ENCODE results near the gene LTF.
"Not testable (repeated sequence)": the region's sequence is repeated elsewhere in the genome, so short reads cannot be mapped to it uniquely, and the experiment has no call there.

The LTF gene

GRCh38 chr3:46464326-46465195, at the start of gene LTF:
Gene LTF (minus strand): TSS chr3:46464905. CDS start chr3:46464867, 38 bp downstream.
- FAIRE-seq: no peak

- peak; percentile 98 for FAIRE-seq
These were observed 47.6 kb upstream of the LTF start for GRCh38 chr3:46512191-46512749.

GRCh38 chr3:46509661-46510187, 45.0 kb upstream of the LTF start:
- no peak for FAIRE-seq

- no peak for FAIRE-seq
These were observed 44.3 kb upstream of the LTF start for GRCh38 chr3:46508850-46509591.

- FAIRE-seq: no peak
These were observed 41.8 kb upstream of the LTF start for GRCh38 chr3:46506526-46506925.

GRCh38 chr3:46505953-46506352, 41.2 kb upstream of the LTF start:
- FAIRE-seq: no peak

GRCh38 chr3:46504789-46505188, 40.1 kb upstream of the LTF start:
- FAIRE-seq: no peak

GRCh38 chr3:46503200-46503874, 38.6 kb upstream of the LTF start:
- no peak for FAIRE-seq

GRCh38 chr3:46501702-46502101, 37.0 kb upstream of the LTF start:
- no peak for FAIRE-seq

GRCh38 chr3:46500656-46501635, 36.2 kb upstream of the LTF start:
- no peak for FAIRE-seq

- no peak for FAIRE-seq
These were observed 34.3 kb upstream of the LTF start for GRCh38 chr3:46498916-46499519.

GRCh38 chr3:46497556-46498265, 33.0 kb upstream of the LTF start, which contains the start of gene RTP3:
Gene RTP3 (plus strand): TSS chr3:46497976. CDS start chr3:46498063, 87 bp downstream.
- FAIRE-seq: no peak

GRCh38 chr3:46496746-46497555, 32.2 kb upstream of the LTF start:
- no peak for FAIRE-seq

- no peak for FAIRE-seq
These were observed 31.3 kb upstream of the LTF start for GRCh38 chr3:46495901-46496456.

- FAIRE-seq: not testable (repeated sequence)
These were observed 29.8 kb upstream of the LTF start for GRCh38 chr3:46494491-46494890.

- no peak for FAIRE-seq
These were observed 28.3 kb upstream of the LTF start for GRCh38 chr3:46492890-46493547.

- FAIRE-seq: no peak
These were observed 26.7 kb upstream of the LTF start for GRCh38 chr3:46491089-46492070.
